ENCODE results near the gene PTGFRN.

DNA sequence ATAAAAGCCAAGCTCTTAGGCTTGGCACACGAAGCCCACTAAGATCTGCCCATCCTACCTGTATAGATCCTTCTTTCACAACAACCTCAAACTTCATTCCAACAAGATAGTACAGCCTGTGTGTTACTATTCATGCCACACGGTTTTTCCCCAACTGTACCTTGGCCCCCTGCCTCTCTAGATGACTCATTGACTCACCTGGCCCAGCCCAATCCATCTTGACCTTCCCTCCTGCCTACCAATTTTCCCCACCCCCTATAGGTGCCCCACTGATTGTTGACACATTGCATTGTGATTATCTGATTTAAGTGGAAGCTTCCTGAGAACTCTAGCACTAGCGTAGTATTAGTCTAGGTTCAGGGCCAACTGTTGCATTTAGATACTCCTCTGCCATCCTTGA lies 89.9 kb downstream of the PTGFRN start:
- TF ChIP-seq CTCF (IDR thresholded peaks at IDR 0.05; ENCODE audit: poor library complexity) = no peak
- no peak for TF ChIP-seq EZH2 (IDR thresholded peaks at IDR 0.05; ENCODE audit: borderline replicate concordance)
- no peak for TF ChIP-seq EZH2phosphoT487 (IDR thresholded peaks at IDR 0.05; ENCODE audit: low read depth, severe bottlenecking, unreplicated experiment)

All from hepatocyte (in vitro differentiated cells).